Type B pancreatic cell (in vitro differentiated cells): ENCODE results near the gene SH3RF2. TPM values are rescaled to one million over a fixed set of nuclear protein-coding genes. Genes with fewer than 3 reads are reported as not detected.
"Not testable (repeated sequence)": the region's sequence is repeated elsewhere in the genome, so short reads cannot be mapped to it uniquely, and the experiment has no call there.

Source experiments
- DNase-seq: peaks from one replicate; pipeline ENCODE4 v3.0.0; 2021; ENCODE audit warnings: mixed read lengths; ENCODE audit not compliant: unreplicated experiment; ENCODE audit errors: extremely low spot score
- H3K27ac Mint-ChIP-seq: 2 replicates; pipeline ENCODE4 v1.8.0; 2021; ENCODE audit warnings: mild to moderate bottlenecking, mixed read lengths
- H3K27me3 Mint-ChIP-seq: 2 replicates; pipeline ENCODE4 v1.8.0; 2021; ENCODE audit warnings: mixed read lengths
- H3K36me3 Mint-ChIP-seq: 2 replicates; pipeline ENCODE4 v1.8.0; 2021; ENCODE audit warnings: mixed read lengths
- H3K4me1 Mint-ChIP-seq: one replicate; pipeline ENCODE4 v1.8.0; 2021; ENCODE audit warnings: mixed read lengths; ENCODE audit not compliant: unreplicated experiment
- H3K4me3 Mint-ChIP-seq: 2 replicates; pipeline ENCODE4 v1.8.0; 2021; ENCODE audit warnings: mild to moderate bottlenecking, mixed read lengths
- H3K9me3 Mint-ChIP-seq: 2 replicates; pipeline ENCODE4 v1.8.0; 2021; ENCODE audit warnings: mixed read lengths
- CTCF ChIP-seq: fragments of 200-600 bp; sonication (generic); conservative IDR thresholded peaks from 2 replicates; pipeline ENCODE4 v1.5.0; 2021; ENCODE audit warnings: antibody characterized with exemption, mild to moderate bottlenecking
- total RNA-seq: library from RNA; stranded (reverse); gene quantifications from 2 replicates; pipeline ENCODE4 v1.2.1, GENCODE V29; 2021; ENCODE audit warnings: low replicate concordance

Gene SH3RF2
- total RNA-seq, 1 donor from 2014 or later = 11.2 TPM

GRCh38 chr5:146006470-146007190, 70.3 kb downstream of the SH3RF2 start:
- H3K36me3 Mint-ChIP-seq = peaks cover 2% of the 10 kb centered on the region
- H3K9me3 Mint-ChIP-seq = no peaks in the 10 kb centered on the region
- H3K4me1 Mint-ChIP-seq = peaks cover 13% of the 10 kb centered on the region
- no peak for DNase-seq
- no peak for TF ChIP-seq CTCF
- no peaks in the 10 kb centered on the region for H3K27me3 Mint-ChIP-seq
- H3K4me3 Mint-ChIP-seq = no peak overlapping the region
- H3K27ac Mint-ChIP-seq = no peak overlapping the region

- no peak for TF ChIP-seq CTCF
- Mint-ChIP-seq H3K9me3 (no peaks in the 10 kb centered on the region), H3K36me3 (no peaks in the 10 kb centered on the region), H3K27ac (no peak overlapping the region), H3K4me3 (no peak overlapping the region), H3K27me3 (no peaks in the 10 kb centered on the region), H3K4me1 (peaks cover 13% of the 10 kb centered on the region)
- no peak for DNase-seq
These were observed 70.9 kb downstream of the SH3RF2 start for GRCh38 chr5:146007270-146007669.

GRCh38 chr5:146007989-146008388, 71.6 kb downstream of the SH3RF2 start:
- DNase-seq = no peak
- Mint-ChIP-seq H3K36me3 (peaks cover 1% of the 10 kb centered on the region), H3K27me3 (no peaks in the 10 kb centered on the region), H3K4me1 (peaks cover 13% of the 10 kb centered on the region), H3K9me3 (no peaks in the 10 kb centered on the region), H3K4me3 (no peak overlapping the region), H3K27ac (no peak overlapping the region)
- TF ChIP-seq CTCF = no peak

- peaks cover 7% of the 10 kb centered on the region for H3K36me3 Mint-ChIP-seq
- no peaks in the 10 kb centered on the region for H3K27me3 Mint-ChIP-seq
- no peak for TF ChIP-seq CTCF
- no peak overlapping the region for H3K4me3 Mint-ChIP-seq
- no peak overlapping the region for H3K27ac Mint-ChIP-seq
- H3K4me1 Mint-ChIP-seq = peaks cover 8% of the 10 kb centered on the region
- no peaks in the 10 kb centered on the region for H3K9me3 Mint-ChIP-seq
- DNase-seq = no peak
These were observed 72.6 kb downstream of the SH3RF2 start for GRCh38 chr5:146009020-146009419.

- H3K27ac Mint-ChIP-seq, H3K27me3 Mint-ChIP-seq, H3K9me3 Mint-ChIP-seq, H3K4me1 Mint-ChIP-seq, DNase-seq, H3K4me3 Mint-ChIP-seq: not testable (repeated sequence)
- peaks cover 12% of the 10 kb centered on the region for H3K36me3 Mint-ChIP-seq
These were observed 74.1 kb downstream of the SH3RF2 start for GRCh38 chr5:146010447-146010846.

- DNase-seq = no peak
- H3K36me3 Mint-ChIP-seq = peaks cover 26% of the 10 kb centered on the region
- H3K4me3 Mint-ChIP-seq = no peak overlapping the region
- H3K4me1 Mint-ChIP-seq = no peaks in the 10 kb centered on the region
- H3K27me3 Mint-ChIP-seq = no peaks in the 10 kb centered on the region
- H3K9me3 Mint-ChIP-seq = no peaks in the 10 kb centered on the region
- TF ChIP-seq CTCF = no peak
- no peak overlapping the region for H3K27ac Mint-ChIP-seq
These were observed 77.4 kb downstream of the SH3RF2 start for GRCh38 chr5:146013761-146014160.
